SU-DHL-6 (cell line): ENCODE data around the gene FAM20A.

Experiments used
- H2AFZ ChIP-seq: fragments of 200-600 bp; sonication (generic); 2 replicates; pipeline ENCODE4 v1.6.1; 2014; ENCODE audit warnings: low read depth, mild to moderate bottlenecking, moderate library complexity, mixed read lengths, antibody characterized with exemption, low read length; ENCODE audit not compliant: severe bottlenecking
- H3F3A ChIP-seq: fragments of 200-600 bp; shearing (Covaris generic); 2 replicates; pipeline ENCODE4 v1.6.0; 2016; ENCODE audit warnings: antibody characterized with exemption, mild to moderate bottlenecking; ENCODE audit not compliant: insufficient read depth
- H3K27ac ChIP-seq: fragments of 200-600 bp; sonication (generic); 2 replicates; pipeline ENCODE4 v1.5.1; 2016; ENCODE audit warnings: low read depth, mild to moderate bottlenecking, low read length, moderate library complexity, mixed read lengths
- H3K27me3 ChIP-seq: fragments of 200-600 bp; sonication (generic), shearing (Covaris generic); 2 replicates; pipeline ENCODE4 v1.6.0; 2014; ENCODE audit warnings: mild to moderate bottlenecking, low read length
- H3K36me3 ChIP-seq: fragments of 200-600 bp; sonication (generic); 2 replicates; pipeline ENCODE4 v1.6.1; 2014; ENCODE audit warnings: mild to moderate bottlenecking, low read length, mixed read lengths
- H3K4me2 ChIP-seq: fragments of 300-600, 200-600 bp; shearing (Covaris generic), sonication (generic); 2 replicates; pipeline ENCODE4 v1.6.0; 2014; ENCODE audit warnings: low read length, low read depth, mild to moderate bottlenecking; ENCODE audit not compliant: poor library complexity, severe bottlenecking
- H3K4me3 ChIP-seq: fragments of 200-600 bp; sonication (generic); 2 replicates; pipeline ENCODE4 v1.5.1; 2014; ENCODE audit warnings: antibody characterized with exemption, low read length, mild to moderate bottlenecking, mixed read lengths; ENCODE audit not compliant: insufficient read depth, poor library complexity, severe bottlenecking
- H3K79me2 ChIP-seq: fragments of 200-600 bp; sonication (generic); 2 replicates; pipeline ENCODE4 v1.6.1; 2014; ENCODE audit warnings: mild to moderate bottlenecking, low read length, moderate library complexity; ENCODE audit not compliant: insufficient read depth
- H3K9ac ChIP-seq: fragments of 200-600 bp; sonication (generic); 2 replicates; pipeline ENCODE4 v1.7.0; 2014; ENCODE audit warnings: mild to moderate bottlenecking, low read length
- H3K9me2 ChIP-seq: fragments of 200-600 bp; sonication (generic); replicated peaks from 2 replicates; pipeline ENCODE4 v1.6.1; 2014; ENCODE audit warnings: low read length; ENCODE audit not compliant: insufficient read depth
- H3K9me3 ChIP-seq: fragments of 200-600 bp; sonication (generic); 2 replicates; pipeline ENCODE4 v1.6.1; 2014; ENCODE audit warnings: low read length, mixed read lengths; ENCODE audit not compliant: insufficient read depth
- H4K20me1 ChIP-seq: fragments of 200-600 bp; sonication (generic); 2 replicates; pipeline ENCODE4 v1.6.1; 2014; ENCODE audit warnings: low read depth, mild to moderate bottlenecking, antibody characterized with exemption, low read length, moderate library complexity, mixed read lengths
- CTCF ChIP-seq: fragments of 200-600 bp; sonication (generic); IDR thresholded peaks from one replicate; pipeline ENCODE4 v1.5.1; 2017; ENCODE audit warnings: antibody characterized with exemption, mild to moderate bottlenecking, low read length, moderate library complexity; ENCODE audit not compliant: insufficient read depth, poor library complexity, severe bottlenecking
- EZH2phosphoT487 ChIP-seq: fragments of 200-600 bp; sonication (generic), shearing (Covaris generic); conservative IDR thresholded peaks from 2 replicates; pipeline ENCODE4 v1.6.1; 2018; ENCODE audit warnings: mild to moderate bottlenecking, antibody characterized with exemption, low read length, moderate library complexity, mixed read lengths

Gene FAM20A

GRCh38 chr17:68600931-68601564, at the start of gene FAM20A:
TSS of gene FAM20A (minus strand) at chr17:68601367. CDS start at chr17:68600666, 701 bp downstream.
- Histone ChIP-seq H4K20me1 (no peaks in the 10 kb centered on the region), H3K9ac (no peak within 1 kb of the TSS), H3K9me3 (no peaks in the 10 kb centered on the region), H3K36me3 (no peaks in the 10 kb centered on the region), H3K4me2 (no peak within 1 kb of the TSS), H3K27ac (no peak within 1 kb of the TSS), H3K79me2 (no peaks in the 10 kb centered on the region), H3K27me3 (no peaks in the 10 kb centered on the region), H3K4me3 (no peak within 1 kb of the TSS), H2AFZ (no peak within 1 kb of the TSS), H3F3A (no peaks in the 10 kb centered on the region), H3K9me2 (no peaks in the 10 kb centered on the region)
- TF ChIP-seq EZH2phosphoT487 (no peak), CTCF (no peak)

GRCh38 chr17:68649324-68649723, 48.2 kb upstream of the FAM20A start:
- TF ChIP-seq EZH2phosphoT487 (no peak), CTCF (no peak)

GRCh38 chr17:68646626-68647526, 45.7 kb upstream of the FAM20A start:
- Histone ChIP-seq H3K36me3 (no peaks in the 10 kb centered on the region), H3K27ac (no peak overlapping the region), H3K27me3 (no peaks in the 10 kb centered on the region), H3K9me2 (no peaks in the 10 kb centered on the region), H3K9ac (no peak overlapping the region), H2AFZ (no peak overlapping the region), H3K4me3 (no peak overlapping the region), H4K20me1 (no peaks in the 10 kb centered on the region), H3K9me3 (no peaks in the 10 kb centered on the region), H3K79me2 (no peaks in the 10 kb centered on the region), H3F3A (no peaks in the 10 kb centered on the region), H3K4me2 (no peak overlapping the region)
- TF ChIP-seq EZH2phosphoT487, result no peak

More at GRCh38 chr17:68649324-68649723, 48.2 kb upstream of the FAM20A start:
- Histone ChIP-seq H3K36me3 (no peaks in the 10 kb centered on the region), H3K27me3 (no peaks in the 10 kb centered on the region), H3K9me3 (no peaks in the 10 kb centered on the region), H3K27ac (no peak overlapping the region), H3F3A (no peaks in the 10 kb centered on the region), H3K4me3 (no peak overlapping the region), H4K20me1 (no peaks in the 10 kb centered on the region), H3K9me2 (no peaks in the 10 kb centered on the region), H2AFZ (no peak overlapping the region), H3K4me2 (no peak overlapping the region), H3K9ac (no peak overlapping the region), H3K79me2 (no peaks in the 10 kb centered on the region)

GRCh38 chr17:68642118-68642412, 40.9 kb upstream of the FAM20A start:
- H3K4me3 ChIP-seq, result no peak overlapping the region
- H3K4me2 ChIP-seq, result no peak overlapping the region
- H3K27ac ChIP-seq, result no peak overlapping the region
- H3K36me3 ChIP-seq, result no peaks in the 10 kb centered on the region
- H3F3A ChIP-seq, result no peaks in the 10 kb centered on the region
- TF ChIP-seq EZH2phosphoT487, result no peak
- TF ChIP-seq CTCF, result no peak
- H2AFZ ChIP-seq, result no peak overlapping the region
- H3K9me3 ChIP-seq, result no peaks in the 10 kb centered on the region
- H3K9me2 ChIP-seq, result no peaks in the 10 kb centered on the region
- H3K27me3 ChIP-seq, result no peaks in the 10 kb centered on the region
- no peaks in the 10 kb centered on the region for H4K20me1 ChIP-seq
- H3K79me2 ChIP-seq, result no peaks in the 10 kb centered on the region
- no peak overlapping the region for H3K9ac ChIP-seq
